Mucosa of rectum (tissue), 2 donors: ENCODE data around the gene ATM.

Experiments
- H3K27ac ChIP-seq, 2 donors: one replicate each; pipeline ENCODE4 v1.7.0; 2013; ENCODE audit warnings: inconsistent platforms in 2 of 2, low read depth in 2 of 2, low read length in 2 of 2
- H3K27me3 ChIP-seq, 2 donors: one replicate each; pipeline ENCODE4 v1.7.0; 2013; ENCODE audit warnings: low read length in 2 of 2; ENCODE audit not compliant: control insufficient read depth in 2 of 2, insufficient read depth in 2 of 2
- H3K36me3 ChIP-seq, 2 donors: one replicate each; pipeline ENCODE4 v1.7.0; 2013; ENCODE audit warnings: low read length in 2 of 2; ENCODE audit not compliant: control insufficient read depth in 2 of 2, insufficient read depth in 2 of 2
- H3K4me1 ChIP-seq, 2 donors: one replicate each; pipeline ENCODE4 v1.7.0; 2013; ENCODE audit warnings: low read length in 2 of 2, mild to moderate bottlenecking in 1 of 2; ENCODE audit not compliant: control insufficient read depth in 2 of 2, insufficient read depth in 2 of 2
- H3K4me3 ChIP-seq, 2 donors: one replicate each; pipeline ENCODE4 v1.7.0; 2013; ENCODE audit warnings: low read length in 2 of 2
- H3K9ac ChIP-seq, 2 donors: one replicate each; pipeline ENCODE4 v1.7.0; 2013; ENCODE audit warnings: low read length in 2 of 2, low read depth in 1 of 2, mild to moderate bottlenecking in 1 of 2
- H3K9me3 ChIP-seq, 2 donors: one replicate each; pipeline ENCODE4 v1.7.0; 2013; ENCODE audit warnings: low read length in 2 of 2; ENCODE audit not compliant: control insufficient read depth in 2 of 2
- donor health status: healthy.
- donor health status: Normal muscosa, but diverticular disease.

ATM gene

GRCh38 chr11:108204929-108205499 is 17.9 kb upstream of the ATM start:
- H3K27me3 ChIP-seq: no peaks in the 10 kb centered on the region
- H3K9me3 ChIP-seq: peaks cover 0 to 11% of the 10 kb centered on the region in 2 donors
- H3K4me1 ChIP-seq: no peaks in the 10 kb centered on the region
- peaks cover 19 to 40% of the 10 kb centered on the region in 2 donors for H3K36me3 ChIP-seq
- no peak overlapping the region for H3K9ac ChIP-seq
- H3K27ac ChIP-seq: no peak overlapping the region
- no peak overlapping the region for H3K4me3 ChIP-seq

GRCh38 chr11:108206171-108206570 is 16.7 kb upstream of the ATM start:
- Histone ChIP-seq H3K4me3 (no peak overlapping the region), H3K9me3 (peaks cover 0 to 11% of the 10 kb centered on the region in 2 donors), H3K27me3 (no peaks in the 10 kb centered on the region), H3K36me3 (peaks cover 23 to 41% of the 10 kb centered on the region in 2 donors), H3K4me1 (no peaks in the 10 kb centered on the region), H3K27ac (no peak overlapping the region), H3K9ac (no peak overlapping the region)

GRCh38 chr11:108206969-108207682 is 15.7 kb upstream of the ATM start:
- H3K9ac ChIP-seq: no peak overlapping the region
- H3K27ac ChIP-seq: no peak overlapping the region
- H3K9me3 ChIP-seq: peaks cover 0 to 11% of the 10 kb centered on the region in 2 donors
- H3K4me3 ChIP-seq: no peak overlapping the region
- no peaks in the 10 kb centered on the region for H3K27me3 ChIP-seq
- H3K4me1 ChIP-seq: no peaks in the 10 kb centered on the region
- H3K36me3 ChIP-seq: peaks cover 23 to 41% of the 10 kb centered on the region in 2 donors

- Histone ChIP-seq H3K4me3 (no peak overlapping the region), H3K27ac (no peak overlapping the region), H3K36me3 (peaks cover 23 to 41% of the 10 kb centered on the region in 2 donors), H3K9ac (no peak overlapping the region), H3K9me3 (peaks cover 0 to 11% of the 10 kb centered on the region in 2 donors), H3K4me1 (no peaks in the 10 kb centered on the region), H3K27me3 (no peaks in the 10 kb centered on the region)
These were observed 15.2 kb upstream of the ATM start for GRCh38 chr11:108207683-108208060.

GRCh38 chr11:108210441-108210840 is 12.4 kb upstream of the ATM start:
- Histone ChIP-seq H3K36me3 (peaks cover 28 to 32% of the 10 kb centered on the region in 2 donors), H3K9me3 (peaks cover 0 to 11% of the 10 kb centered on the region in 2 donors), H3K27ac (no peak overlapping the region), H3K9ac (no peak overlapping the region), H3K27me3 (no peaks in the 10 kb centered on the region), H3K4me1 (no peaks in the 10 kb centered on the region), H3K4me3 (no peak overlapping the region)

- Histone ChIP-seq H3K9ac (no peak overlapping the region), H3K36me3 (peaks cover 8 to 9% of the 10 kb centered on the region in 2 donors), H3K4me1 (no peaks in the 10 kb centered on the region)
These were observed 9.1 kb upstream of the ATM start for GRCh38 chr11:108213784-108214183.

GRCh38 chr11:108216988-108217387 is 5.9 kb upstream of the ATM start:
- Histone ChIP-seq H3K36me3 (peaks cover 0 to 5% of the 10 kb centered on the region in 2 donors), H3K9ac (no peak overlapping the region), H3K27me3 (no peaks in the 10 kb centered on the region), H3K9me3 (no peaks in the 10 kb centered on the region), H3K4me3 (no peak overlapping the region), H3K4me1 (peaks cover under 1 to 10% of the 10 kb centered on the region in 2 donors), H3K27ac (no peak overlapping the region)

More at GRCh38 chr11:108213784-108214183, 9.1 kb upstream of the ATM start:
- Histone ChIP-seq H3K27ac (no peak overlapping the region), H3K9me3 (no peaks in the 10 kb centered on the region), H3K4me3 (no peak overlapping the region), H3K27me3 (no peaks in the 10 kb centered on the region)

- Histone ChIP-seq H3K27me3 (no peaks in the 10 kb centered on the region), H3K4me3 (no peak overlapping the region), H3K9ac (no peak overlapping the region), H3K27ac (no peak overlapping the region), H3K36me3 (peaks cover 0 to 5% of the 10 kb centered on the region in 2 donors), H3K4me1 (peaks cover 3 to 11% of the 10 kb centered on the region in 2 donors), H3K9me3 (no peaks in the 10 kb centered on the region)
These were observed 4.4 kb upstream of the ATM start for GRCh38 chr11:108218455-108218854.

GRCh38 chr11:108218912-108219783 is 3.7 kb upstream of the ATM start:
- no peak overlapping the region for H3K27ac ChIP-seq
- H3K9me3 ChIP-seq: no peaks in the 10 kb centered on the region
- no peak overlapping the region for H3K4me3 ChIP-seq
- no peak overlapping the region for H3K9ac ChIP-seq
- peaks cover 0 to 2% of the 10 kb centered on the region in 2 donors for H3K36me3 ChIP-seq
- peaks cover 3 to 18% of the 10 kb centered on the region in 2 donors for H3K4me1 ChIP-seq
- H3K27me3 ChIP-seq: no peaks in the 10 kb centered on the region
